ENCODE results near the gene HIRIP3.
"Not testable (repeated sequence)": the region's sequence is repeated elsewhere in the genome, so short reads cannot be mapped to it uniquely, and the experiment has no call there.

- TF ChIP-seq CTCF (IDR thresholded peaks at IDR 0.05); REST (IDR thresholded peaks at IDR 0.05; ENCODE audit: insufficient read depth in 1 of 2, low read depth in 2 of 2, low read length in 1 of 2); POLR2AphosphoS5 (IDR thresholded peaks at IDR 0.05; ENCODE audit: low read depth, low read length): not testable (repeated sequence)
Measured at GRCh38 chr16:30040690-30041089, 45.3 kb upstream of the HIRIP3 start.

Measured in Panc1 (cell line).